ENCODE results near the gene SS18L1.

The SS18L1 gene

GRCh38 chr20:62116558-62117361 lies 26.8 kb upstream of the SS18L1 start:
- no peak for DNase-seq (ENCODE audit: low read depth)
- H3K4me3 ChIP-seq (ENCODE audit: control insufficient read depth, low read depth, low read length), result no peak overlapping the region
- TF ChIP-seq, protein P1, sequence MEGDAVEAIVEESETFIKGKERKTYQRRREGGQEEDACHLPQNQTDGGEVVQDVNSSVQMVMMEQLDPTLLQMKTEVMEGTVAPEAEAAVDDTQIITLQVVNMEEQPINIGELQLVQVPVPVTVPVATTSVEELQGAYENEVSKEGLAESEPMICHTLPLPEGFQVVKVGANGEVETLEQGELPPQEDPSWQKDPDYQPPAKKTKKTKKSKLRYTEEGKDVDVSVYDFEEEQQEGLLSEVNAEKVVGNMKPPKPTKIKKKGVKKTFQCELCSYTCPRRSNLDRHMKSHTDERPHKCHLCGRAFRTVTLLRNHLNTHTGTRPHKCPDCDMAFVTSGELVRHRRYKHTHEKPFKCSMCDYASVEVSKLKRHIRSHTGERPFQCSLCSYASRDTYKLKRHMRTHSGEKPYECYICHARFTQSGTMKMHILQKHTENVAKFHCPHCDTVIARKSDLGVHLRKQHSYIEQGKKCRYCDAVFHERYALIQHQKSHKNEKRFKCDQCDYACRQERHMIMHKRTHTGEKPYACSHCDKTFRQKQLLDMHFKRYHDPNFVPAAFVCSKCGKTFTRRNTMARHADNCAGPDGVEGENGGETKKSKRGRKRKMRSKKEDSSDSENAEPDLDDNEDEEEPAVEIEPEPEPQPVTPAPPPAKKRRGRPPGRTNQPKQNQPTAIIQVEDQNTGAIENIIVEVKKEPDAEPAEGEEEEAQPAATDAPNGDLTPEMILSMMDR (conservative IDR thresholded peaks at IDR 0.05; ENCODE audit: control insufficient read depth, insufficient read depth, low read depth, low read length), result no peak

GRCh38 chr20:62117362-62117646 lies 26.3 kb upstream of the SS18L1 start:
- H3K4me3 ChIP-seq (ENCODE audit: control insufficient read depth, low read depth, low read length), result no peak overlapping the region
- TF ChIP-seq, protein P1 (conservative IDR thresholded peaks at IDR 0.05; ENCODE audit: control insufficient read depth, insufficient read depth, low read depth, low read length), result no peak
- no peak for DNase-seq (ENCODE audit: low read depth)

GRCh38 chr20:62117658-62118057 lies 25.9 kb upstream of the SS18L1 start:
- DNase-seq (ENCODE audit: low read depth), result no peak

GRCh38 chr20:62118113-62119043 lies 25.2 kb upstream of the SS18L1 start:
- TF ChIP-seq, protein P1 (conservative IDR thresholded peaks at IDR 0.05; ENCODE audit: control insufficient read depth, insufficient read depth, low read depth, low read length), result no peak
- H3K4me3 ChIP-seq (ENCODE audit: control insufficient read depth, low read depth, low read length), result no peak overlapping the region
- DNase-seq (ENCODE audit: low read depth), result no peak

More at GRCh38 chr20:62117658-62118057, 25.9 kb upstream of the SS18L1 start:
- TF ChIP-seq, protein P1 (conservative IDR thresholded peaks at IDR 0.05; ENCODE audit: control insufficient read depth, insufficient read depth, low read depth, low read length), result no peak
- H3K4me3 ChIP-seq (ENCODE audit: control insufficient read depth, low read depth, low read length), result no peak overlapping the region

GRCh38 chr20:62119115-62119514 lies 24.5 kb upstream of the SS18L1 start:
- H3K4me3 ChIP-seq (ENCODE audit: control insufficient read depth, low read depth, low read length), result no peak overlapping the region
- TF ChIP-seq, protein P1 (conservative IDR thresholded peaks at IDR 0.05; ENCODE audit: control insufficient read depth, insufficient read depth, low read depth, low read length), result no peak
- no peak for DNase-seq (ENCODE audit: low read depth)

DNA sequence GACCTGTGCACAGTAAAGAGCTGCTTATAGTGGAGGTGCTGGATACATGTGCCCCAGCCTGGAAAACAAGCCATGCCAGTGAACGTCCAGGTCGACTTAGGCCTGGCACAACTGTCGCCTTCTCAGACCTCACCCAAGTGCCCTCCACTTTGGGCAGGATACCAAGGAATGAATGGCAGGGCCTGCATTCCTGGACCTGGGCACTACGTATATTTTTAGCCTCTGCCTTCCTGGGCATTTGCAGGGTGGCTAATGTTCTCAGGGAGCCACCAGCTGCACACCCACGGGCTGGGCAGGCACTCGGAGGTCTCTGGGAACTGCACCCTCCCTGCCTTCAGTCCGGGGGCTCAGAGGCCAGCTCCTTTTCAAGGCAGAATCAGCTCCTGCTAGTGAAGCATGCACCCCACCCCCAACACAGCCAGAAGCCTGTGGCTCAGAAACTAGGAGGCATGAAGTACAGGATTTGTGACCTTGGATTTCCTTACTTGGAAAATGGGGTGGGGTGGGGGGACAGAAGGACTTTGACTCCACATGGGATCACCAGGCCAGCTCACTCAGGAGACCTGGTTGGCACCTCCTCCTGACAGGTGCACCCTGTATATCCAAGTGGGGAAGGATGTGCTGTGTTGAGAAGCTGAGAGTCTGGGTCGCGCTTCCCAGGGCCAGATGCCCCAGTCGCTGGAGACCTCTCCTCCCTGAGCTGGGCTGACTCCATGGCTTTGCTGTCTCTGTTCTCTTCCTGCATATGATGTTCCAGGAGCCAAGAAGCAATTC lies 23.8 kb upstream of the SS18L1 start:
- no peak overlapping the region for H3K4me3 ChIP-seq (ENCODE audit: control insufficient read depth, low read depth, low read length)
- TF ChIP-seq, protein P1 (conservative IDR thresholded peaks at IDR 0.05; ENCODE audit: control insufficient read depth, insufficient read depth, low read depth, low read length), result no peak
- no peak for DNase-seq (ENCODE audit: low read depth)

All from fibroblast of mammary gland (primary cell).